Posterior vena cava (tissue), 2 donors: Measurements from ENCODE around the gene PDGFC. TPM values are rescaled to one million over a fixed set of nuclear protein-coding genes. Genes with fewer than 3 reads are reported as not detected.
A peak's percentile ranks its signal among the peaks of the same experiment; 100 is the strongest.

Source experiments
- DNase-seq: peaks from one replicate; pipeline ENCODE4 v3.0.0-alpha.2; 2020; ENCODE audit warnings: low spot score
- intact Hi-C, 2 donors: fragments of 100-400 bp; cut with DNase I; formaldehyde crosslinking; loops; one replicate each; pipeline versions ENCODE4 v1.14.1 to v1.14.2; 2022 to 2023
- long read RNA-seq, 2 donors: library from polyadenylated mRNA; unstranded; transcript quantifications; one replicate each; pipeline ENCODE4 v2.0.0, GENCODE V29; 2020 to 2021
- total RNA-seq, 2 donors: library from RNA; stranded (reverse); fragmentation: NEBNext Ultra II Directional; extraction: Animal tissue kit (Norgen Biotek cat#: 25700); gene quantifications; one replicate each; pipeline ENCODE4 v1.2.1, GENCODE V29; 2021
- donor health status: DM: yes; HTN: yes; CAD: no.
- donor health status: DM: yes; HTN: yes; CAD: no.

The PDGFC gene
- total RNA-seq = 10 to 100 TPM; 19.9 to 21.1 TPM
- long read RNA-seq, donor 1, full-length matches to known transcripts = 9 of 16 reads
- long read RNA-seq, donor 1, partial matches to known transcripts = 1 of 16 reads
- long read RNA-seq, donor 1, other reads (novel, unspliced or antisense) = 6 of 16 reads
- long read RNA-seq, donor 2, full-length matches to known transcripts = 1 of 8 reads
- long read RNA-seq, donor 2, partial matches to known transcripts = 3 of 8 reads
- long read RNA-seq, donor 2, other reads (novel, unspliced or antisense) = 4 of 8 reads

- DNase-seq = peak; percentile 92
- intact Hi-C loops = no loop called here
These were observed at the start of gene PDGFC for GRCh38 chr4:156971676-156972378. Gene PDGFC (minus strand): TSS chr4:156971799. CDS start chr4:156970903, 896 bp downstream.

- intact Hi-C loops = no loop called here
- DNase-seq = no peak
These were observed 49.3 kb upstream of the PDGFC start for GRCh38 chr4:157020882-157021281.

- DNase-seq = no peak
- intact Hi-C loops = no loop called here
These were observed 47.4 kb upstream of the PDGFC start for GRCh38 chr4:157018920-157019490.

DNA sequence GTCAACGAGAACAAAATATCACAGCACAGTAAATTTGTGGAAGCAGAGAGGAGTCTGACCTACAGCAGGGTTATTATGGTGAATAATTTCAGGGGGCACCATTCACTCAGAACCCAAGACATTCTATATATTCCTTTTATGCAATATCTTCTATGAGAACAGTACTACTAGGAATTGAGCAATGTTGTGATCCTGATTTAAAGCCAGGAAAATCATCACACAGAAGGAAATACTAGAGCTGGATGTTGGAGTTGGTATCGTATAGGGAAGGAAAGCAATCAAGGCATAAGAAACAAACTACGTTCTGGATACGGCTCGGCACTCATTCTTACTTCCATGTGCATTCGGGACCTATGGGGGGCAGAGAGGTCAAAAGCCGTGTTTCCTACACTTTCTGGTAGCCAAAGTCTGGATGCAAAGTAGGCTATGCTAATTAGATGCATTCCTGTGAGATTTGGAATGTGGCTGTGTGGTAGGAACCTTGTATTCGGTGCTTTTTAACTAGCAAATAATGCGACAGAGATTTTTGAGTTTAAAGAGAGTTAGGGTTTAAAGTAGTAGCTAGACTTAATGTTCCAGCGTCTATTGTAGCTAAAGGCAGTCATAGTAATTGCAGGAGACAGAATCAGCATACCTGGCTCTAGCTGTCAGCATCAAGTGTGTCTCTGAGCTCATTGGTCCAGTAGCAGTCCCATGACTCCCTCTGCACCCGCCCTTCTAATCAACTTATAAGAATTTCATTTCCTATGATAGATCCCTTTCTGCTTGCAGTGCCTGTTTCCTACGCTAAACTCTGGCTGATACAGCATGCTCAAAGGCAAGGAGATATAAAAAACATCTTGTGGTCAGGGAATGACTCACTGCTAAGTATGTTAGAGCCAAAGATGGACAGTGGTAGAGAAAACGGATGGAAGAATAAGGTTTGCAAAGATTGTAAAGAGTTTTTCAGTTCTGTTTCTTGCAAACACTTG lies 43.3 kb upstream of the PDGFC start:
- intact Hi-C loops = no loop called here
- no peak for DNase-seq

DNA sequence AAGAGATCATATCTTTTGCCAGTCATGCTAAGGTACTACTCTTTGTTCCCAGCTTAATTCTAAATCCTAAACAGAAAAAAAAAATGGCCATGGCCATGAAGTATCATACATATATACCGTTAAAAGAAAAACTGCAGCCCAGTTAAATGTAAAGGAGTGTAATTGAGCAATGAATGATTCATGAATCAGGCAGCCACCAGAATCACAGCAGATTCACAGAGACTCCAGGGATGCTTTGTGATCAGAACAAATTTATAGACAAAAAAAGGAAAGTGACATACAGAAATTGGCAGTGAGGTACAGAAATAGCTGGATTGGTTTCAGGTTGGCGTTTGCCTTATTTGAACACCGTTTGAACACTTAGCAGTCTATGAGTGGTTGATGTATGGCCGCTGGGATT lies 42.1 kb upstream of the PDGFC start:
- intact Hi-C loops = no loop called here
- no peak for DNase-seq

- no peak for DNase-seq
- intact Hi-C loops = no loop called here
These were observed 41.2 kb upstream of the PDGFC start for GRCh38 chr4:157012781-157013180.

DNA sequence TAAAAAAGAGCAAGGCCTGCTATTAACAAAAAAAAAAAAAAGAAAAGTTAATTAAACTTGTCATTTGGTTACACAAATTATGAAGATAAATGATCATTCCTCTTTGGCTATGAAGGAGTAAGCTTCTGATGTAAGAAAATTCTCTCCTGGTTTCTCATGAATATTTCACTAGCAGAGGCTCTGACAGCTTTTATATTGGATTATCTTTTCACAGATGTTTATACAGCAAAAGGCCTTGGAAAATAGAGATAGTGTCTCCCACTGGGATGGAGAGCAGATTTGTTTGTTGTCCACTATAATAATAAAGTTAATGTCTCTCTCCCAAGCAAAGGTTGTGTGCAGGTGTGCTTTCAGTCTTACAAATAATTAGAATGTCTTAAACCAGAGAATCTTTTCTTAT lies 40.7 kb upstream of the PDGFC start:
- no peak for DNase-seq
- intact Hi-C loops = no loop called here

- intact Hi-C loops = no loop called here
- DNase-seq = no peak
These were observed 39.0 kb upstream of the PDGFC start for GRCh38 chr4:157010630-157011029.

GRCh38 chr4:157005831-157006230 lies 34.2 kb upstream of the PDGFC start:
- intact Hi-C loops = no loop called here
- DNase-seq = no peak

- intact Hi-C loops = no loop called here
- DNase-seq = no peak
These were observed 33.6 kb upstream of the PDGFC start for GRCh38 chr4:157005193-157005592.

DNA sequence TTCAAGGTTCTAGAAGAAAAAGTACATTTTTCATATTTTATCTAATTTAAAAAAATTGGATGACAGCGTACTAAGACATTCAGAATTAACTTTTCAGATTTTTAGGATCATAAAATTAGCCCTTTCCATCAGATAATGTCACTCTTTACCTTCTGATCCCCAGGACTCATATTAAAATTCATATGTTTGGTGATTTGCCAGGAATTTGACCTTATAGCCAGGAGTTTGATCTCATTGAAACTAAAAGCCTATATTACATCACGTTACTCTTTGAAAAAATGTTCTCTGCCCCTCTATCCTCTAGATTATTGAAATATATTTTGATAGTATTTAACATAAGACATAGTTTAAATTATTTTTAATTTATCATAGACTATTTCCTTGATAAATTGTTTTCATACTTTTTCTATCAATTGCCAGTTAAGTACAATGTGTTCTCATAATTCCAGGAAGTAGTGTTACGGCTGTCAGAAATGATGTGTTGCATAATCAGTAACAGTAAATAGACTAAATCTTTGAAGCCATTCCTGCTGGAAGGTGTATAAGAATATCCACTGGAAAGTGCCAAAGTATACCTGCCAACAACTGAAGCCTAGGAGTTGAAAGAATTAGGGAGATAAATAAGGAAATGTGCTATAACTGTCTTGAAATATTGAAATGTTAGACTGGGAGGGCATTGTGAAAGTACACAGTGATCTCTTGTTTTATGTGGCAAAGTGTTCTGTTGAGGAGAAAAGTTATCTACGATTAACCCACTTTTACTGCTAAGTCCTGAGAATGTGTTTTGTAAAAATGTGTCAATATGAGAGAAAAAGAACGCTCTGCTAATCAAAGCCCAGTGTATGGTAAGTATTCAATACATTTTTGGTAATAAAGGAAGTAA lies 32.9 kb upstream of the PDGFC start:
- DNase-seq = no peak

DNA sequence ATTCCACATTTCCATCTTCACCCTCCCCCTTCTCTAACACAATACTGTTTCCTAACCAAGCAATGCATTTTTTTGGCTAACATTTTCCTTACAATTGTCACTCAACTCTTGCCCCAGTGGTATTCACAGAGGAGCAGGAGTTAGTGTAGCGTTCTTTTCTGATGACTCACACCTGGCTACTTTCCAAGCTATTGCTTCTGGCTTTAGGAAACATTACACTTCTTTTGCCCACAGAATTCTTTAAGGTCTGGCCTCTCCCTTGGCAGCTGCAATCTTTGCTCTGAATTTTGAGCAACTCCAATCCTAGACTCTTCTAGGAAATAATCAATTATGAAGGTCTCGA lies 27.5 kb upstream of the PDGFC start:
- no peak for DNase-seq
- intact Hi-C loops = no loop called here

More for the DNA sequence above, 32.9 kb upstream of the PDGFC start:
- intact Hi-C loops = no loop called here

DNA sequence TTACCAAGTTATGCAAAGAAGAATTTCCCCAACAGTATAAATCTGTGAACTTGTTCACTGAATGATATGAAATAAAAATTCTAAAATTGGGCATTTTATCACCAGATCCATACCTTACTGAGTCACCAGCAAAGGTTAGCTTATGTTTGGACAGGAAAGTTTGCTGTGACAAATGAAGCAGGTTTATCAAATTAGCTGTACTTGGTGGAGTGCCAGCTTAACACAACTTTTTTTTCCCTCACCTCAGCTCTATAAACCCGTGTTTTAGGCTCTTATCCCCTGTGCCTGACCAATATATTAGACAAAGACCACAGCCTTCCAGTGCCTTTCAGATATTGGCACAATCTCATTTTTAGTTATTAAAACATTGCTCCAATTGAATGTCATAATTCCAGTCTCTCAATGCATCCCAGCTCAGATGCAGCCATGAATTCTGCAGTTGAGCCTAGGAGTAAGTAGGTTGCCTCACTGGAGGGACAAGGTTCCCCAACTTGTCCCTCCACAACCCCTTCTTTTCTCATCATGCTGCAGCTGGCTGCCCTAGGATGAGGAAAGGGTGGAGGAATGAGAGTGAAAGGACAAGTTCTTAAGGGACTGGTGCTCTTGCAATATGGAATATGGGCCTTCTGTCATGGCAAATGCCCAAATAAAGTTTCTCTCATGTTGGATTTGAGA lies 27.0 kb upstream of the PDGFC start:
- intact Hi-C loops = no loop called here
- no peak for DNase-seq

- no peak for DNase-seq
- intact Hi-C loops = no loop called here
These were observed 21.3 kb upstream of the PDGFC start for GRCh38 chr4:156992943-156993342.

GRCh38 chr4:156991161-156991560 lies 19.6 kb upstream of the PDGFC start:
- intact Hi-C loops = no loop called here

DNA sequence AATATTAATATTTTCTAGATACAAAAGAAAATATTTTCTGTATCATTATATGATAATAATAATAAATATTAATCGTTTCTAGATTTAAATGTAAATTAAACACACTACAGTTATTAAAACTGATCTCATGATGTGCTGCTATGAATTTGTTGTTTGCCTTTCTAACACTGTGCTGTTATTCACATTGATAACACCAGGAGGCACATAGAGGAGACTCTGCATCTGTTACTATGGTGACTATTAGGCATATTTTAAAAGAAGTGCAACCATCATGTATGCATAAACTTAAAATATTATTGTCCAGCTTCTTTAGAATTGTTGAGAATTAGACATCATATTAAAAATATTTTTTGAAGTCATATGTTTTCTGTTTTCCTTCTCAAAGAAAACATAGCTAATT lies 11.8 kb upstream of the PDGFC start:
- no peak for DNase-seq
- intact Hi-C loops = no loop called here

More at GRCh38 chr4:156991161-156991560, 19.6 kb upstream of the PDGFC start:
- DNase-seq = no peak

- intact Hi-C loops = no loop called here
- no peak for DNase-seq
These were observed 9.7 kb upstream of the PDGFC start for GRCh38 chr4:156981262-156981769.
